ENCODE data around the gene PLEKHF1.
"Not testable (repeated sequence)": the region's sequence is repeated elsewhere in the genome, so short reads cannot be mapped to it uniquely, and the experiment has no call there.

PLEKHF1 gene, protein sequence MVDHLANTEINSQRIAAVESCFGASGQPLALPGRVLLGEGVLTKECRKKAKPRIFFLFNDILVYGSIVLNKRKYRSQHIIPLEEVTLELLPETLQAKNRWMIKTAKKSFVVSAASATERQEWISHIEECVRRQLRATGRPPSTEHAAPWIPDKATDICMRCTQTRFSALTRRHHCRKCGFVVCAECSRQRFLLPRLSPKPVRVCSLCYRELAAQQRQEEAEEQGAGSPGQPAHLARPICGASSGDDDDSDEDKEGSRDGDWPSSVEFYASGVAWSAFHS

GRCh38 chr19:29665215-29665825 lies at the start of gene PLEKHF1:
Gene PLEKHF1, plus strand, starts transcription at chr19:29665461. Its CDS starts 8,379 bp downstream, at chr19:29673840.
- DNase-seq, result peak; percentile 43 to 75

GRCh38 chr19:29615891-29616425 lies 49.3 kb upstream of the PLEKHF1 start:
- no peak for DNase-seq

GRCh38 chr19:29616541-29616940 lies 48.7 kb upstream of the PLEKHF1 start:
- DNase-seq, result no peak

- DNase-seq, result no peak
These were observed 47.6 kb upstream of the PLEKHF1 start for GRCh38 chr19:29617366-29618266.

DNA sequence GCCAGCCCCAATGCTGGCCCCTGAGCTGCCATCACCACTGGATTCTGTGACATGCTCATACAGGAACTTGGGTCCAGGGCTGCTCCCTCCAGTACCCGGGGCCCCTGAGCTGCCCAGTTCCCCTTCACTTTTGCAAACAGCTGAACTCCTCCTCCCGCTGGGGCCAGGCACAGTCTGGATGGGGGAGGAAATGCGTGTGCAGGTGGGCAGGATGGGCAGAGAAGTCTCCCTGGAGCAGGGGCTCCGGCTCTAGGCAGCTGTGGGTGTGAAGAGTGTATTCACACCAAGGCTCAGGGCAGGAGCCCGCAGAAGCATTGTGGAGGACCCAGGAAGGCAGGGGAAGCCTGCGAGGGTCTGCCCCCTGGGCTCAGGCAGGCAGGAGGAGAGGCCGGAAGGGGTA lies 46.8 kb upstream of the PLEKHF1 start:
- DNase-seq, result no peak

GRCh38 chr19:29618871-29619270 lies 46.4 kb upstream of the PLEKHF1 start:
- DNase-seq, result no peak

DNA sequence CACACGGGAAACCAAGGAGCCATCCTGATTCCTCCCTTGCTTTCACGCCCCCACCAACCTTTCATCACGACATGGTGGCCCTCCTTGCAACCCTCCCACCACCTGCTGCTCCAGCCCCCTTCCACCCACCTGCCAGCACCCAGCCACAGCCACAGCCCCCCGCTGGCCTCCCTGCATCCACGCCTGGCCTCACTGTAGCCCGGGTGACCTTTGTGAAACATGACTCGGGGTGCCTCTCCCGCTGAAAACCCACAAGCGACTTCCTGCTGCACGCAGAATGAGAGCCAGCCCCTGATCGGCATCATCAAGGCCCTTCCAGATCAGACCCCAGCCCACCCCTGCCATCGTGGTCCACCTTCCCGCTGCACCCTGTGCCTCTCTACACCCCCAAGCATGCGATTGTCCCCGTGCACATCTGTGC lies 44.3 kb upstream of the PLEKHF1 start:
- DNase-seq, result no peak

- no peak for DNase-seq
These were observed 42.8 kb upstream of the PLEKHF1 start for GRCh38 chr19:29622166-29623070.

- no peak for DNase-seq
These were observed 41.4 kb upstream of the PLEKHF1 start for GRCh38 chr19:29623726-29624488.

- DNase-seq, result no peak
These were observed 40.6 kb upstream of the PLEKHF1 start for GRCh38 chr19:29624489-29625185.

- no peak for DNase-seq
These were observed 40.0 kb upstream of the PLEKHF1 start for GRCh38 chr19:29625186-29625651.

DNA sequence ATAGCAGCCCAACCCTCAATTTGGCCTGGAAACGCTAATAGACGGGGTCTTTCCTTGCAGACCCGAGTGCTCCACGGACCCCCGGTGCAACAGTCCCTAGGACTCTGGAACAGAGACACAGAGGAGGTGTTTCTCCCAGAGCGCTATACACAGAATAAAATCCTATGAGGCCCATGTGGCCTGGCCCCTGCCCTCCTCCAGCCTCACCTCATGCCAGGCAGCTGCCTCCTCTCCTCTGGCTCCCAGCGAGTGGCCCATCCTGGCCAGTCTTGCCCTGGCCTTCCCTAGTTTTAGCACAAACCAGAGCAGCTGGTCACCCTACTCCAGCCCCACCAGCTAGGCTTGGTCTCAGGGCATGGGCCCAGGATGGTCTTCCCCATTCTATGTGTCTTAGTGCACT lies 38.9 kb upstream of the PLEKHF1 start:
- no peak for DNase-seq

DNA sequence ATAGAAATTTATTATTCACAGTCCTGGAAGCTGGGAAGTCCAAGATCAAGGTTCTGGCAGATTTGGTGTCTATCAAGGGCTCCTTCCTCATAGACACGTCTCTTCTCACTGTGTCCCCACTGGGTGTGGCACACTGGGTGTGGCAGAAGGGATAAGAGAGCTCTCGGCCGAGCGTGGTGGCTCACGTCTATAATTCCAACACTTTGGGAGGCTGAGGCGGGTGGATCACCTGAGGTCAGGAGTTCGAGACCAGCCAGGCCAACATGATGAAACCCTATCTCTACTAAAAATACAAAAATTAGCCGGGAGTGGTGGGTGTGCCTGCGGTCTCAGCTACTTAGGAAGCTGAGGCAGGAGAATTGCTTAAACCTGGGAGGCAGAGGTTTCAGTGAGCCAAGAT lies 38.4 kb upstream of the PLEKHF1 start:
- DNase-seq, result not testable (repeated sequence)

DNA sequence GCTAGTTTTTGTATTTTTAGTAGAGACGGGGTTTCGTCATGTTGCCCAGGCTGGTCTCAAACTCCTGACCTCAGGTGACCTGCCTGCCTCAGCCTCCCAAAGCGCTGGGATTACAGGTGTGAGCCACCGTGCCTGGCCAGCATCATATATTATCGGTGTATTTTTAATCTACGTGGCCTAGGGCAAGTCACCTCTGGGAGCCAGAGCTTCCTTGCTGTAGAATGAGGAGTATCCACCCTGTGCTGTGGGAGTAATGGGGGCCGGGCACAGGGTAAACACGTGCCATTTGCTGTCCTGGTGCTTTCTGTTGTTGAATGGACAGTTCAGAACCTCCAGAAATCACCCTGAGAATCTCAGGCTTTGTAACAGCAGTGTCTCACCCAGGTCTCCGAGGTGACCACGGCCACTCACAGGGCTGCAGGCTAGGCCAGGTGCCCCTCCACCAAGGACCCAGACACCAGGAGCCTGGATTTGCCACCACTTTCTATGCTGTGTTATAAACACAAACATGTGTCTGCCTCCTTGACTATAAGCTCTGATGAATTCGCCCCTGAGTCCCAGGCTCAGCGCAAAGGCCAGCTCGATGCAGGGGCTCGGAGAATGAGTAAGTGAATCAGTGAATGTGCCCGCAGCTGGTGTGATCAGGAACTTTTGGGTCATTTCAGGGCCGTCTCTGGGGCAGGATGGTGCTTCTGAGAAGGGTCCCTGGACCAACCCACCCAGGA lies 36.4 kb upstream of the PLEKHF1 start:
- DNase-seq, result no peak

- DNase-seq, result no peak
These were observed 35.3 kb upstream of the PLEKHF1 start for GRCh38 chr19:29629836-29630534.

- no peak for DNase-seq
These were observed 34.6 kb upstream of the PLEKHF1 start for GRCh38 chr19:29630655-29631054.

- no peak for DNase-seq
These were observed 33.8 kb upstream of the PLEKHF1 start for GRCh38 chr19:29631450-29631849.

DNA sequence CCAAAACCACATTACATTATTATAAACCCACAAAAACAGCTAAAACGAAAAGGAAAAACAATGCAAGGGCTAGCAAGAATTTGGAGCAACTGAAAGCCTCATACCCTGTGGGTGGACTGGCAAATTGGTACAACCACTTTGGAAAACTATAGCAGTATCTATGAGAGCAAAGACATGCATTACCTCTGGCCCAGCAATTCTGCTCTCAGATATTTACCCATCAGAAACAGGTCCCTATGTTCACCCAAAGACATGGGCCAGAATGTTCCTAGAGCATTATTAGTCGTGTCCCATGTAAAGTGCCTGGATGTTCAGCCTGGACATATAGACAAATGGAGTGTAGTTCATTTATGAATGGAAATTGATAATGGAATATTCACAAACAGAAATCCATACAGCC lies 31.3 kb upstream of the PLEKHF1 start:
- no peak for DNase-seq

GRCh38 chr19:29634423-29635130 lies 30.7 kb upstream of the PLEKHF1 start:
- no peak for DNase-seq

Data from SHP77 (cell line).